H1 (cell line): ENCODE results near the gene ZNF611. TPM values are rescaled to one million over a fixed set of nuclear protein-coding genes. Genes with fewer than 3 reads are reported as not detected.

Source experiments
- CTCF ChIA-PET: fragments of 300-600 bp; sonication (Branson Sonifier 250); formaldehyde crosslinking; loops from one replicate; lab custom pipeline; 2021; ENCODE audit not compliant: partially characterized antibody; lab: Charles Lee
- POLR2A ChIA-PET: fragments of 300-600 bp; sonication (Branson Sonifier 250); formaldehyde crosslinking; loops from one replicate; lab custom pipeline; 2021; ENCODE audit warnings: inconsistent platforms; ENCODE audit not compliant: partially characterized antibody; lab: Charles Lee
- DNase-seq, 2 experiments: peaks; one replicate each; pipeline versions ENCODE4 v3.0.0 to v3.0.0-alpha.2; 2010 to 2022; ENCODE audit warnings: low spot score in 2 of 2, low read depth in 1 of 2, mixed read lengths in 1 of 2
- FAIRE-seq: peaks from 2 replicates; lab custom pipeline; 2011; peaks lifted over from hg19 to GRCh38; lab: Jason Lieb, UNC
- H2AFZ ChIP-seq: 2 replicates; pipeline ENCODE4 v1.8.1; 2012; ENCODE audit warnings: low read length, inconsistent platforms
- H2AK5ac ChIP-seq: 2 replicates; pipeline ENCODE4 v1.6.1; 2013; ENCODE audit warnings: low read depth, low read length
- H2BK120ac ChIP-seq: replicated peaks from 2 replicates; pipeline ENCODE3; 2013; ENCODE audit warnings: low read depth, low read length, inconsistent platforms
- H2BK12ac ChIP-seq: 2 replicates; pipeline ENCODE4 v1.6.1; 2013; ENCODE audit warnings: low read depth, low read length
- H2BK15ac ChIP-seq: 2 replicates; pipeline ENCODE4 v1.6.1; 2013; ENCODE audit warnings: low read length
- H2BK20ac ChIP-seq: 2 replicates; pipeline ENCODE4 v1.6.1; 2013; ENCODE audit warnings: low read length
- H2BK5ac ChIP-seq: 2 replicates; pipeline ENCODE4 v1.6.1; 2013; ENCODE audit warnings: low read depth, low read length
- H3K14ac ChIP-seq: 2 replicates; pipeline ENCODE4 v1.6.1; 2013; ENCODE audit warnings: inconsistent platforms; ENCODE audit not compliant: insufficient read length
- H3K18ac ChIP-seq: 2 replicates; pipeline ENCODE4 v1.6.1; 2013; ENCODE audit warnings: low read length; ENCODE audit errors: extremely low read depth
- H3K23ac ChIP-seq: 2 replicates; pipeline ENCODE4 v1.6.1; 2013; ENCODE audit warnings: inconsistent platforms; ENCODE audit not compliant: insufficient read length
- H3K23me2 ChIP-seq: 2 replicates; pipeline ENCODE4 v1.6.1; 2013; ENCODE audit warnings: low read depth, low read length
- H3K27ac ChIP-seq: 2 replicates; pipeline ENCODE4 v1.6.1; 2011; ENCODE audit warnings: low read depth, low read length, inconsistent platforms
- H3K27me3 ChIP-seq, 4 experiments: replicated peaks in 1 of 4; 1 replicate in 1 of 4; 2 replicates in 3 of 4; pipeline versions ENCODE4 v1.6.1 to v1.8.1; 2011 to 2013; ENCODE audit warnings: low read length in 3 of 4, mild to moderate bottlenecking in 3 of 4, inconsistent platforms in 2 of 4, mixed read lengths in 2 of 4, moderate library complexity in 1 of 4; ENCODE audit not compliant: control insufficient read depth in 3 of 4, insufficient read depth in 3 of 4; ENCODE audit errors: extremely low read depth in 1 of 4
- H3K36me3 ChIP-seq, 4 experiments: 2 replicates each; pipeline versions ENCODE4 v1.6.1 to v1.8.1; 2011 to 2013; ENCODE audit warnings: mild to moderate bottlenecking in 4 of 4, low read length in 3 of 4, moderate library complexity in 2 of 4, control low read depth in 1 of 4, inconsistent platforms in 1 of 4; ENCODE audit not compliant: insufficient read depth in 4 of 4, control insufficient read depth in 2 of 4
- H3K4ac ChIP-seq: replicated peaks from 2 replicates; pipeline ENCODE3; 2013; ENCODE audit warnings: low read length, low read depth, mixed read lengths, inconsistent platforms; ENCODE audit not compliant: insufficient read length
- H3K4me1 ChIP-seq, 4 experiments: replicated peaks in 1 of 4; 1 replicate in 1 of 4; 2 replicates in 3 of 4; pipeline versions ENCODE4 v1.6.1 to v1.8.1; 2011 to 2013; ENCODE audit warnings: low read length in 3 of 4, inconsistent platforms in 2 of 4, mixed read lengths in 1 of 4; ENCODE audit not compliant: insufficient read depth in 4 of 4, control insufficient read depth in 3 of 4
- H3K4me2 ChIP-seq, 2 experiments: 2 replicates each; pipeline versions ENCODE4 v1.6.1 to v1.8.1; 2011 to 2013; ENCODE audit warnings: low read depth in 2 of 2, low read length in 2 of 2, control low read depth in 1 of 2, inconsistent platforms in 1 of 2, mild to moderate bottlenecking in 1 of 2; ENCODE audit not compliant: insufficient read depth in 1 of 2
- H3K4me3 ChIP-seq, 4 experiments: fragments of 200-600, 300-600 bp in 1 of 4; sonication (generic), shearing (Covaris generic), sonication (Bioruptor Twin) in 1 of 4; 2 replicates each; pipeline versions ENCODE4 v1.5.1 to v1.8.1; 2011 to 2016; ENCODE audit warnings: low read length in 4 of 4, low read depth in 3 of 4, control low read depth in 2 of 4, inconsistent platforms in 2 of 4, mild to moderate bottlenecking in 2 of 4, mixed read lengths in 1 of 4, moderate library complexity in 1 of 4; ENCODE audit not compliant: insufficient read depth in 2 of 4; ENCODE audit errors: extremely low read depth in 1 of 4
- H3K56ac ChIP-seq: replicated peaks from 2 replicates; pipeline ENCODE3; 2013; ENCODE audit warnings: low read depth, mild to moderate bottlenecking, mixed read lengths, low read length, inconsistent platforms; ENCODE audit not compliant: insufficient read length
- H3K79me1 ChIP-seq: 2 replicates; pipeline ENCODE4 v1.6.1; 2013; ENCODE audit warnings: low read depth, low read length, control low read depth
- H3K79me2 ChIP-seq, 2 experiments: 2 replicates each; pipeline versions ENCODE4 v1.6.1 to v1.8.1; 2012 to 2013; ENCODE audit warnings: low read length in 2 of 2, mild to moderate bottlenecking in 2 of 2, inconsistent platforms in 1 of 2; ENCODE audit not compliant: insufficient read depth in 2 of 2, control insufficient read depth in 1 of 2
- H3K9ac ChIP-seq, 4 experiments: replicated peaks in 1 of 4; 1 replicate in 1 of 4; 2 replicates in 3 of 4; pipeline versions ENCODE4 v1.6.1 to v1.8.1; 2011 to 2013; ENCODE audit warnings: low read depth in 3 of 4, low read length in 3 of 4, control low read depth in 2 of 4, mild to moderate bottlenecking in 2 of 4, moderate library complexity in 2 of 4, inconsistent platforms in 1 of 4; ENCODE audit errors: extremely low read depth in 1 of 4
- H3K9me3 ChIP-seq, 2 experiments: 2 replicates each; pipeline versions ENCODE4 v1.6.1 to v1.8.1; 2012 to 2013; ENCODE audit warnings: mild to moderate bottlenecking in 2 of 2, moderate library complexity in 2 of 2, control low read depth in 1 of 2, inconsistent platforms in 1 of 2, low read depth in 1 of 2, low read length in 1 of 2, mixed read lengths in 1 of 2; ENCODE audit not compliant: insufficient read depth in 2 of 2
- H4K20me1 ChIP-seq, 2 experiments: replicated peaks in 1 of 2; 2 replicates each; pipeline versions ENCODE3 to v1.8.1; 2011 to 2013; ENCODE audit warnings: inconsistent platforms in 2 of 2, low read length in 2 of 2, mild to moderate bottlenecking in 1 of 2; ENCODE audit not compliant: insufficient read depth in 2 of 2, control insufficient read depth in 1 of 2
- H4K5ac ChIP-seq: 2 replicates; pipeline ENCODE4 v1.6.1; 2013; ENCODE audit warnings: low read length, low read depth, mixed read lengths, inconsistent platforms; ENCODE audit not compliant: insufficient read length
- H4K8ac ChIP-seq: 2 replicates; pipeline ENCODE4 v1.8.0; 2013; ENCODE audit warnings: mild to moderate bottlenecking, moderate library complexity, low read length, inconsistent platforms; ENCODE audit not compliant: insufficient read depth; ENCODE audit errors: extremely low read depth
- H4K91ac ChIP-seq: replicated peaks from 2 replicates; pipeline ENCODE3; 2013; ENCODE audit warnings: low read length, mixed read lengths, inconsistent platforms; ENCODE audit not compliant: insufficient read length
- HDAC2 ChIP-seq, 2 experiments: fragments of 300-600 bp in 1 of 2; sonication (generic) in 1 of 2; IDR thresholded peaks; 2 replicates each; pipeline ENCODE4 v1.6.1; 2011 to 2012; ENCODE audit warnings: low read depth in 2 of 2, low read length in 2 of 2, mild to moderate bottlenecking in 2 of 2, moderate library complexity in 2 of 2, borderline replicate concordance in 1 of 2, inconsistent platforms in 1 of 2
- POLR2A ChIP-seq, 2 experiments: IDR thresholded peaks; 1 replicate in 1 of 2; 2 replicates in 1 of 2; pipeline ENCODE4 v1.6.1; 2011; ENCODE audit warnings: low read depth in 2 of 2, low read length in 2 of 2, mild to moderate bottlenecking in 2 of 2; ENCODE audit errors: control extremely low read depth in 1 of 2
- WGBS, 2 experiments: shearing (Covaris generic) in 1 of 2; methylation state at CpG; one replicate each; pipeline versions ENCODE4 v1.1.6 to v1.1.7; 2013 to 2015; ENCODE audit warnings: low lambda C conversion rate in 2 of 2, mixed read lengths in 2 of 2, inconsistent platforms in 1 of 2, low coverage in 1 of 2, missing lambda C conversion rate in 1 of 2; ENCODE audit not compliant: insufficient replicate concordance in 2 of 2, insufficient coverage in 1 of 2, insufficient read length in 1 of 2; ENCODE audit errors: extremely low coverage in 1 of 2, missing lambda C conversion rate in 1 of 2; 5-methylcytosine and 5-hydroxymethylcytosine counted together
- polyA plus RNA-seq, 7 experiments: library from polyadenylated mRNA; depleted of rRNA in 3 of 7; stranded (reverse) in 5 of 7; unstranded in 2 of 7; fragments of >200 nt in 5 of 7; fragments of 200-250 nt in 2 of 7; gene quantifications; 1 replicate in 5 of 7; 2 replicates in 1 of 7; 4 replicates in 1 of 7; pipeline versions ENCODE4 v1.2.1 to v1.2.3, GENCODE V29; 2011 to 2013; ENCODE audit warnings: missing spikeins in 2 of 7, mixed read lengths in 2 of 7
- total RNA-seq: library from RNA; stranded (reverse); fragmentation: NEBNext Ultra II Directional; extraction: Animal tissue kit (Norgen Biotek cat#: 25700); gene quantifications from 2 replicates; pipeline ENCODE4 v1.2.1, GENCODE V29; 2021

ZNF611 gene
- total and polyA plus RNA-seq, 2 of the 8 experiments (the other 6 are each of a cell fraction or from before 2014, with no cell fraction given) = 1.9 to 19.0 TPM

- no peak overlapping the region for H2AK5ac ChIP-seq
- H4K20me1 ChIP-seq = no peaks in the 10 kb centered on the region
- WGBS, 2 experiments = 95% methylated on average over 3 of the region's 3 CpGs; no CpG with 5 or more reads in 1 of the 2 experiments
- H4K8ac ChIP-seq = no peak overlapping the region
- DNase-seq = no peak
- H3K27ac ChIP-seq = no peak overlapping the region
- H2BK12ac ChIP-seq = no peak overlapping the region
- TF ChIP-seq POLR2A (IDR thresholded peaks at IDR 0.05; ENCODE audit: control extremely low read depth in 1 of 2, low read depth in 2 of 2, low read length in 2 of 2) (no peak), HDAC2 (IDR thresholded peaks at IDR 0.05; ENCODE audit: borderline replicate concordance in 1 of 2, low read depth in 2 of 2, low read length in 2 of 2) (no peak)
- TF ChIP-seq, all 59 proteins: peak for 0
- Histone ChIP-seq H2BK20ac (no peak overlapping the region), H3K4ac (no peak overlapping the region), H2BK5ac (no peak overlapping the region), H3K79me2 (no peaks in the 10 kb centered on the region), H3K4me1 (peaks cover 0 to 9% (median 2%) of the 10 kb centered on the region in 4 experiments; a peak in 4 of 7 replicates), H3K27me3 (no peaks in the 10 kb centered on the region), H3K56ac (no peak overlapping the region), H3K23me2 (no peaks in the 10 kb centered on the region; the same call in 1 of the 2 replicates), H3K23ac (no peak overlapping the region), H2BK120ac (no peak overlapping the region), H4K91ac (no peak overlapping the region), H3K18ac (no peak overlapping the region), H2BK15ac (no peak overlapping the region), H3K79me1 (no peaks in the 10 kb centered on the region), H4K5ac (no peak overlapping the region), H3K9ac (no peak overlapping the region), H3K9me3 (no peaks in the 10 kb centered on the region), H3K36me3 (no peaks in the 10 kb centered on the region), H3K4me3 (no peak overlapping the region), H3K4me2 (no peak overlapping the region), H3K14ac (no peak overlapping the region), H2AFZ (no peak overlapping the region)
- FAIRE-seq = no peak
- POLR2A ChIA-PET = no interaction called here
- CTCF ChIA-PET = interaction anchor here (0.6 to 4.1 kb wide), 5 partner anchors 12 to 1645 kb away, joined by 3 to 15 read pairs (median 5); no protein-coding TSS in a partner anchor
Measured at GRCh38 chr19:52660981-52661380, 73.9 kb downstream of the ZNF611 start.
